HEK293T (cell line): ENCODE measurements around the gene ATP8B3.

Experiments used
- CTCF ChIA-PET: fragments of 350-600 bp; formaldehyde crosslinking; extraction: SDS; loops from one replicate; lab custom pipeline; 2021; ENCODE audit warnings: antibody characterized with exemption, inconsistent platforms; lab: Yijun Ruan, JAX
- POLR2A ChIA-PET: fragments of 350-600 bp; formaldehyde crosslinking; extraction: SDS; loops from one replicate; lab custom pipeline; 2020; ENCODE audit warnings: antibody characterized with exemption, inconsistent platforms; lab: Yijun Ruan, JAX
- DNase-seq: peaks from one replicate; pipeline ENCODE4 v3.0.0; 2012; ENCODE audit warnings: mixed read lengths; ENCODE audit errors: extremely low spot score
- ARNT ChIP-seq: fragments of 450-650 bp; IDR thresholded peaks from 2 replicates; pipeline ENCODE4 v1.6.1; 2017; ENCODE audit warnings: mild to moderate bottlenecking
- BHLHE40 ChIP-seq: fragments of 450-650 bp; IDR thresholded peaks from 2 replicates; pipeline ENCODE4 v1.6.1; 2016; ENCODE audit warnings: mild to moderate bottlenecking, moderate library complexity, borderline replicate concordance
- CTBP1 ChIP-seq: fragments of 450-650 bp; IDR thresholded peaks from 2 replicates; pipeline ENCODE4 v1.6.1; 2016; ENCODE audit warnings: borderline replicate concordance
- ELF4 ChIP-seq: fragments of 450-650 bp; IDR thresholded peaks from 2 replicates; pipeline ENCODE4 v1.6.1; 2017; ENCODE audit warnings: antibody characterized with exemption
- FOXA1 ChIP-seq: fragments of 450-650 bp; IDR thresholded peaks from 2 replicates; pipeline ENCODE4 v1.6.1; 2016; ENCODE audit warnings: mild to moderate bottlenecking
- FOXK2 ChIP-seq: fragments of 450-650 bp; IDR thresholded peaks from 2 replicates; pipeline ENCODE4 v1.6.1; 2016; ENCODE audit warnings: mild to moderate bottlenecking
- FOXM1 ChIP-seq: fragments of 450-650 bp; IDR thresholded peaks from 2 replicates; pipeline ENCODE4 v1.6.1; 2017; ENCODE audit warnings: mild to moderate bottlenecking, borderline replicate concordance
- HDGF ChIP-seq: fragments of 450-650 bp; IDR thresholded peaks from 2 replicates; pipeline ENCODE4 v1.6.1; 2017; ENCODE audit warnings: antibody characterized with exemption, borderline replicate concordance
- L3MBTL2 ChIP-seq: fragments of 450-650 bp; conservative IDR thresholded peaks from 2 replicates; pipeline ENCODE4 v1.6.1; 2016; ENCODE audit warnings: mild to moderate bottlenecking
- LEF1 ChIP-seq: fragments of 450-650 bp; IDR thresholded peaks from 2 replicates; pipeline ENCODE4 v1.6.1; 2017; ENCODE audit warnings: mild to moderate bottlenecking, borderline replicate concordance
- NFRKB ChIP-seq: fragments of 450-650 bp; IDR thresholded peaks from 2 replicates; pipeline ENCODE4 v1.6.1; 2016; ENCODE audit warnings: mild to moderate bottlenecking, moderate library complexity
- SP1 ChIP-seq: fragments of 450-650 bp; IDR thresholded peaks from 2 replicates; pipeline ENCODE4 v1.6.1; 2017
- SUZ12 ChIP-seq: fragments of 450-650 bp; IDR thresholded peaks from 2 replicates; pipeline ENCODE4 v1.6.1; 2016; ENCODE audit warnings: mild to moderate bottlenecking
- TARDBP ChIP-seq: fragments of 450-650 bp; IDR thresholded peaks from 2 replicates; pipeline ENCODE4 v1.6.1; 2016
- ZNF384 ChIP-seq: fragments of 450-650 bp; IDR thresholded peaks from 2 replicates; pipeline ENCODE4 v1.6.1; 2016
- TF ChIP-seq, protein P1 (sequence below): fragments of 450-650 bp; IDR thresholded peaks from 2 replicates; pipeline ENCODE4 v1.6.1; 2016

The ATP8B3 gene

DNA sequence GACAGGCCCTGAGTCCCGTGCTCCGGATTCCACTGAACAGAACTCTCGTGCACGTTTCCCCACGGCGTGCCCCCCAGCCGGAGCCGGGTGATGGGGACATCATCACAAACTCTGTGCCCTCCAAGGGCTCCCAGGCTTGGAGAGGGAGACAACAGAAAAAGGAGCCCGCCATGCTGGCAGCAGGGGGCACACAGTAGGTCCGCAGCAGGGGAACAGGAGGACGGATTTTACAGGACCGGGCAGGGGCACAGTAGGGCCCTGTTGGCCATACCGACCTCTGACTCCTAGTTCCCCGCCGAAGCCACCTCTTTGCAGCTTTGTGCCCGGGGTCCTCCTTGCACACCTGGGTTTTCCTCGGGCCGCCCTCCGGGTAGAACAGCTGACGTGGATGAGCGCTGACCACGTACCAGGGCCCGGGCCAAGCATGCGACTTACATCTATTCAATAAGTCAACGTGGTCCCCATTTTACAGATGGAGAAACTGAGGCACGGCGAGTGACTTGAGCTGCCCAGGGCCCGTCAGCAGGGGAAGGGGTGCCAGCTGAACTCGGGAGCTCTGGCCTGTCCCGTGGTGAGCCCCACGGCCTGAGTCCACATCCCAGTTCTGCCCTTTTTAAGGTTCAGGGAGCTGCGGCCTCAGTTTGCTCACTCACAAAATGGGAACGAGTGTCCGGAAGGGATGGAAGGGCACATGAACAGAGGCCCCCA is 68.9 kb downstream of the ATP8B3 start:
- TF ChIP-seq CTBP1: no peak
- TF ChIP-seq LEF1: no peak
- no peak for TF ChIP-seq L3MBTL2
- no peak for TF ChIP-seq FOXA1
- TF ChIP-seq FOXK2: no peak
- TF ChIP-seq TARDBP: no peak
- TF ChIP-seq ZNF384: no peak
- TF ChIP-seq, protein P1, sequence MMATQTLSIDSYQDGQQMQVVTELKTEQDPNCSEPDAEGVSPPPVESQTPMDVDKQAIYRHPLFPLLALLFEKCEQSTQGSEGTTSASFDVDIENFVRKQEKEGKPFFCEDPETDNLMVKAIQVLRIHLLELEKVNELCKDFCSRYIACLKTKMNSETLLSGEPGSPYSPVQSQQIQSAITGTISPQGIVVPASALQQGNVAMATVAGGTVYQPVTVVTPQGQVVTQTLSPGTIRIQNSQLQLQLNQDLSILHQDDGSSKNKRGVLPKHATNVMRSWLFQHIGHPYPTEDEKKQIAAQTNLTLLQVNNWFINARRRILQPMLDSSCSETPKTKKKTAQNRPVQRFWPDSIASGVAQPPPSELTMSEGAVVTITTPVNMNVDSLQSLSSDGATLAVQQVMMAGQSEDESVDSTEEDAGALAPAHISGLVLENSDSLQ: no peak
- no peak for TF ChIP-seq FOXM1
- TF ChIP-seq NFRKB: no peak
- TF ChIP-seq ARNT: no peak
- TF ChIP-seq BHLHE40: no peak
- no peak for TF ChIP-seq HDGF
- TF ChIP-seq SUZ12: no peak
- TF ChIP-seq SP1: no peak
- TF ChIP-seq ELF4: no peak
- DNase-seq: no peak
- ChIA-PET POLR2A (no interaction called here), CTCF (no interaction called here)

DNA sequence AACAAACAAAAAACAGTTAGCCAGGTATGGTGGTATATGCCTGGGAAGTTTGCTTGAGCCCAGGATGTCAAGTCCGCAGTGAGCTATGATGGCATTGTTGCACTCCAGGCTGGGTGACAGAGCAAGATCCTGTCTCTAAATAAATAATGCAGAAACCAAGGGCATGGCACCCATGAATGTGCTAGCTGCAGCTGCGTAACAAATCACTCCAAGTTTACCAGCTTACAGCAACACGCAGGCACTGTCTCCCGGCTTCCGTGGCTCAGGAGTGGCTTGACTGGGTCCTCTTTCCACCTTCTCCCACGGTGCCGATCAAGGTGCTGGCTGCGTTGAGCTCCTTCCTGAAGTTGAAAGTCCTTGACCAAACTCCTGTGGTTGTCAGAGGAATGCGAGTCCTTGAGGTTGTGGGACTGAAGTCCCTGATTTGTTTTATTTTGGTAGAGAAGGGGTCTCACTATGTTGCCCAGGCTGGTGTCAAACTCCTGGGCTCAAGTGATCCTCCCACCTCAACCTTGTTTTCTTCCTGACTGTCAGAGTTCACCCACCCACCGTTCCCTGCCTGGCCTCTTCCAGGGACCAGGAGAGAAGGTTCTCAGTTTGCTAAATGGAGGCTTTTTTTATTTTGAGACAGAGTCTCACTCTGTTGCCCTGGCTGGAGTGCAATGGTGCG is 72.0 kb downstream of the ATP8B3 start:
- POLR2A ChIA-PET: interaction anchor here (1.3 kb wide), 1 partner anchor 15 kb away, joined by 3 read pairs; no protein-coding TSS in a partner anchor
- CTCF ChIA-PET: no interaction called here
- TF ChIP-seq SUZ12 (no peak), FOXA1 (no peak), ZNF384 (no peak), CTBP1 (no peak), FOXM1 (no peak), FOXK2 (no peak), ARNT (no peak), HDGF (no peak), TARDBP (no peak), ELF4 (no peak), LEF1 (no peak), NFRKB (no peak), SP1 (no peak), L3MBTL2 (no peak), BHLHE40 (no peak)
- TF ChIP-seq, protein P1: no peak
- DNase-seq: no peak

DNA sequence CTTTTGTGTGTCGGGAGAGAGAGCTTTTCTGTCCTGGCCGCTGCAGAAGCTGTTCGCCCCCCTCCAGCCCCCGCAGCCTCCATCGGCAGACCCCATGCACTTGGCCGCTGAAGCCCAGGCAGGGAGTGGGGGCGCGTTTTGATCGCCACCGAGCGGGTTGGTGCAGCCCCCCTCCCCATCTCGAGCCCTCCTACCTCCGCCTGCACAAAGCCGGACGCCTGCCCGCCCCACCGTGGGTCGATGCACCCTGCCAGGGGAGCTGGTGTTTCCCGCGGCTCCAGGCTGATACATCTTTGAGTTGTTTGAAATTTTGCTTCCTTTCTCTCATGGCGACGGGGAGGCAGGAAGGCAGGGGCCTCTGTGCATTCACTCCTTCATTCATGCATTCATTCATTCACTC is 75.1 kb downstream of the ATP8B3 start:
- DNase-seq: no peak
- TF ChIP-seq L3MBTL2 (no peak), CTBP1 (no peak), ARNT (no peak), FOXM1 (no peak), NFRKB (no peak), TARDBP (no peak), HDGF (no peak), LEF1 (no peak), FOXA1 (no peak)
- POLR2A ChIA-PET: interaction anchor here (1.0 kb wide), 1 partner anchor 11 kb away, joined by 3 read pairs; no protein-coding TSS in a partner anchor
- CTCF ChIA-PET: no interaction called here

DNA sequence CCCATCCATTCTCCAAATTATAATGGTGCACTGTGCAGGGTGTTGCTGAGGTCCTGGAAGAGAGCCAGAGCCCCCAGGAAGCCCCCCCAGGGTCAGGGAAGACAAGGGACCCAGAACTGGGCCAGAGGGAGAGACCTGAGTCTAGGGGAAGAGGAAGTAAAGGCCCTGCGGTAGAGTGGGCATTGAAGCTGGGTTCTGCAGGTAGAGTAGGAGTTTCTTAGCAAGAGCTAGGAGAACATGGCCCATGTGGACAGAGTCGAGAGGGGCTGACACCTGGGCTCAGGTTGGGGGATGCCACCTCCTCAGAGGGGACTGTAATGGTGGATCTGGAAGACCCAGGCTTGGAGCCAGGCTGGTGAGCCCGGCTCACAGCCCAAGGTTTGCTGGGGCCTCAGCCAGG is 75.8 kb downstream of the ATP8B3 start:
- CTCF ChIA-PET: no interaction called here
- DNase-seq: no peak
- TF ChIP-seq TARDBP (no peak), FOXA1 (no peak), NFRKB (no peak), HDGF (no peak), SUZ12 (no peak), CTBP1 (no peak), LEF1 (no peak), FOXM1 (no peak), L3MBTL2 (no peak), ZNF384 (no peak), SP1 (no peak), FOXK2 (no peak), ELF4 (no peak), BHLHE40 (no peak), ARNT (no peak)
- TF ChIP-seq, protein P1: no peak
- POLR2A ChIA-PET: interaction anchor here (1.0 kb wide), 1 partner anchor 11 kb away, joined by 3 read pairs; no protein-coding TSS in a partner anchor

DNA sequence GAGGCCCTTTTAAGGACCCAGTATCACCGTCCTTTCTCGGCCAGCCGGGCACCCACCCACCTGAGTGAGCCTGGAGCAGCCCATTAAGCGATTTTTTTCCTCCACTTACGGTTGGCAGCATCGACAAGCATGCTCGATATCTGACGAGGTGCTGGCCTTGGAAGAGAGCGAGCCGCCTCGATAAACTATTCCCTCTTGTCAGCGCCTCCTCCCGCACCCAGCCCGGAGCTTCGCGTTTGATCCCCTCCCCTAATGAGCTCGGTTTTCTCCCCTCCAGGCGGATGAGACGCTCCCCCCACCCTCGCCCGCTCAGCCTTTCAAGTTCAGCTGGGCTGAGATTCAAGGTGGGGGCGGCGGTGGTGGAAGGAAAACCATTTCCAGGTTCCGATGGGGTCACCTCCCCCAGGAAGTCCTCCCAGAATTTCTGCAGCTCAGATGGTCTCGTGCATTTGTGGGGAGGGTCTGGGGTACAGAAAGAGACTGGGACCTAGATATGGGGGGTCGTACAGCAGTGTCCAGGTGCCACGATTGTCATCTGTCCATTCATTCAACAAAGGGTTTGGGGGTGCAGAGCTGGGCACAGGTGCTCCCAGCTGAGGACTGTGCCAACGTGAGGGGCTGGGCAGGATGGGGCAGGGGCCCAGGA is 77.6 kb downstream of the ATP8B3 start:
- TF ChIP-seq ELF4: no peak
- no peak for TF ChIP-seq LEF1
- no peak for TF ChIP-seq TARDBP
- TF ChIP-seq, protein P1: no peak
- no peak for TF ChIP-seq FOXM1
- no peak for TF ChIP-seq ZNF384
- no peak for TF ChIP-seq FOXK2
- no peak for TF ChIP-seq BHLHE40
- TF ChIP-seq SUZ12: no peak
- TF ChIP-seq FOXA1: no peak
- TF ChIP-seq NFRKB: no peak
- no peak for TF ChIP-seq CTBP1
- no peak for TF ChIP-seq ARNT
- TF ChIP-seq L3MBTL2: no peak
- TF ChIP-seq HDGF: no peak
- TF ChIP-seq SP1: no peak
- ChIA-PET POLR2A (interaction anchor here (1.2 kb wide), 1 partner anchor 9 kb away, joined by 9 read pairs; no protein-coding TSS in a partner anchor), CTCF (no interaction called here)
- no peak for DNase-seq
